Measurements from ENCODE around the gene DHX57.

GRCh38 chr2:38791744-38792143, 84.0 kb downstream of the DHX57 start:
- TF ChIP-seq CTCF (IDR thresholded peaks at IDR 0.05; ENCODE audit: low read length), result no peak
- TF ChIP-seq EZH2 (optimal IDR thresholded peaks at IDR 0.05; ENCODE audit: low read depth, low read length), result no peak
- no peak for TF ChIP-seq EZH2phosphoT487 (IDR thresholded peaks at IDR 0.05; ENCODE audit: low read length)

Measured in MM.1S (cell line).